Right ventricle myocardium superior (tissue), 1 donor: Measurements from ENCODE around the gene SUPT4H1. TPM values are rescaled to one million over a fixed set of nuclear protein-coding genes. Genes with fewer than 3 reads are reported as not detected.

Source experiments
- ATAC-seq: fragments of 200-7000 bp; cut with Tn5 transposase; one replicate; pipeline ENCODE4 v1.9.1; 2020; ENCODE audit warnings: mild to moderate bottlenecking; ENCODE audit not compliant: poor library complexity
- DNase-seq: peaks from one replicate; pipeline ENCODE4 v3.0.0-alpha.2; 2020
- intact Hi-C: fragments of 100-400 bp; cut with DNase I; formaldehyde crosslinking; loops from one replicate; pipeline ENCODE4 v1.11.2; 2022
- total RNA-seq: library from RNA; stranded (reverse); fragmentation: NEBNext Ultra II Directional; extraction: Animal tissue kit (Norgen Biotek cat#: 25700); gene quantifications from one replicate; pipeline ENCODE4 v1.2.1, GENCODE V29; 2021
- donor health status: DM: no; HTN: yes; CAD: no; lungs with severe emphysema.

SUPT4H1 gene
- total RNA-seq, 1 donor from 2014 or later: 59.2 TPM

DNA sequence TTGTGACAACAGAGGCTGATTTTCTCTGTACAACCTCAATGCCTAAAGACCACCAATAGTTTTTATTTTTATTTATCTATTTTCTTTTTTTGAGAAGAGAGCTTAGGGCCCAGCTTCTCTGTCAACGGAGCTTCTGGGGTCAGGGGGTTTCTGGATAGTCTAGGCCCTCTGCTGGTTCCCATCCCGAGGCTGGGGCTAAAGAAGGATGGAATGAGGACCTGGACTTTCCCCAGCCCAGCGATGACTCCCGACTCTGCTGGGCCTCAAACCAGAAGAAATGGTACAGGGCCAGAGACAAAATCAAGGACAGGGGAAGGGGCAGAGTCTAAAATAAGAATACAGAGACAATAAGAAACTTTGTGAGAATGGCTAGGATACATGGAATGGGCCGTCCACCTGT is 17.7 kb downstream of the SUPT4H1 start:
- ATAC-seq (no peak), DNase-seq (no peak)
- intact Hi-C loops: no loop called here

GRCh38 chr17:58333736-58334207 is 18.2 kb downstream of the SUPT4H1 start:
- intact Hi-C loops: no loop called here
- no peak for DNase-seq
- no peak for ATAC-seq

- intact Hi-C loops: no loop called here
- ATAC-seq (no peak), DNase-seq (no peak)
Measured at GRCh38 chr17:58332778-58333735, 18.9 kb downstream of the SUPT4H1 start.

DNA sequence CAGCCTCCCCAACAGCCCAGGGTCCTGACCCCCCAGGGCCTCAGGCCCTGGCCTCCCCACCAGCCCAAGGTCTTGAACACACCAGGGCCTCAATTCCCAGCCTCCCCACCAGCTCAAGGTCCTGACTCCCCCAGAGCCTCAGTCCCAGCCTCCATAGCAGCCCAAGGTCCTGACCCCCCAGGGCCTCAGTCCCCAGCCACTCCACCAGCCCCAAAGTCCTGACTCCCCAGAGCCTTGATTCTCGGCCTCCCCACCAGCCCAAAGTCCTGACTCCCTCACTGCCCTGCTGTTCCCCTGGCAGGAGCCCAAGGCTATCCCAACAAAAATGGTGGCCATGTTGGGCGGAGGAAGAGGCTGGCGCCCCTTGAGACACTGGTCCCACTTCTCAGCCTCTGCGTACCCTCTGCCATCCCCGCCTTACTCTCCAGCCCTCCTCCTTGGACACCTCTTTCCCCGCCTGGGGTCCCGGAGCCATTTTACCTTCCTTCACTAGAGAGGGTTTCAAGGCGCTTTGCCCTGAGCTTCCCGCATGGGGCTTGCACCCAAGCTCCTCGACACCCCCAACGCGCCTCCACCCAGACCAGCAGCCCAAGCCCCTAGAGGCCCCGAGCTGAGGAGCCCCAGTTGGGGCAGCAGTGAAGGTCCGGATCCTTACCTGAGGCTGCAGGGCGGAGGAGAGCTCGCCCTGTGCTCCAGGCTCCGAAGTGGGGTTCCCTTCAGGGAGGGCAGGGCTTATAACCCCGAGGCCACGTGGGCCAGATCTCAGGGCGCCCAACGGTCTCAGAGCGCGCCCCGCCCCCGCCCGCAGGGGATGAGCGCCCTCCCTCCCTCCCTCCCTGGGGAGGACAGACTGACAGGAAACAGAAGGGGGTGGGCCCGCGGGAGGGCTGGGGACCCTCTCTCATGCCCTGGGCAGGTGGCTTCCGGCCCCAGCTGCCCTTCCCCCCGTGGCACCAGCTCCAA is 19.9 kb downstream of the SUPT4H1 start:
- intact Hi-C loops: no loop called here
- ATAC-seq: peak; percentile 59
- peak; percentile 87 for DNase-seq

- DNase-seq (no peak), ATAC-seq (peak; percentile 30)
- intact Hi-C loops: no loop called here
Measured at GRCh38 chr17:58330997-58331814, 20.8 kb downstream of the SUPT4H1 start.

- ATAC-seq: no peak
- no peak for DNase-seq
- intact Hi-C loops: no loop called here
Measured at GRCh38 chr17:58330538-58330996, 21.4 kb downstream of the SUPT4H1 start.

GRCh38 chr17:58329810-58330537 is 22.0 kb downstream of the SUPT4H1 start:
- DNase-seq: no peak
- no peak for ATAC-seq
- intact Hi-C loops: no loop called here

GRCh38 chr17:58329035-58329809 is 22.8 kb downstream of the SUPT4H1 start:
- ATAC-seq (peak; percentile 19), DNase-seq (no peak)
- intact Hi-C loops: no loop called here

- no peak for DNase-seq
- intact Hi-C loops: no loop called here
- ATAC-seq: no peak
Measured at GRCh38 chr17:58328195-58329034, 23.6 kb downstream of the SUPT4H1 start, which contains the start of gene TSPOAP1. TSS of gene TSPOAP1 (minus strand) at chr17:58328795. CDS start at chr17:58327920, 875 bp downstream.

GRCh38 chr17:58327363-58328194 is 24.4 kb downstream of the SUPT4H1 start:
- DNase-seq (no peak), ATAC-seq (no peak)
- intact Hi-C loops: no loop called here

DNA sequence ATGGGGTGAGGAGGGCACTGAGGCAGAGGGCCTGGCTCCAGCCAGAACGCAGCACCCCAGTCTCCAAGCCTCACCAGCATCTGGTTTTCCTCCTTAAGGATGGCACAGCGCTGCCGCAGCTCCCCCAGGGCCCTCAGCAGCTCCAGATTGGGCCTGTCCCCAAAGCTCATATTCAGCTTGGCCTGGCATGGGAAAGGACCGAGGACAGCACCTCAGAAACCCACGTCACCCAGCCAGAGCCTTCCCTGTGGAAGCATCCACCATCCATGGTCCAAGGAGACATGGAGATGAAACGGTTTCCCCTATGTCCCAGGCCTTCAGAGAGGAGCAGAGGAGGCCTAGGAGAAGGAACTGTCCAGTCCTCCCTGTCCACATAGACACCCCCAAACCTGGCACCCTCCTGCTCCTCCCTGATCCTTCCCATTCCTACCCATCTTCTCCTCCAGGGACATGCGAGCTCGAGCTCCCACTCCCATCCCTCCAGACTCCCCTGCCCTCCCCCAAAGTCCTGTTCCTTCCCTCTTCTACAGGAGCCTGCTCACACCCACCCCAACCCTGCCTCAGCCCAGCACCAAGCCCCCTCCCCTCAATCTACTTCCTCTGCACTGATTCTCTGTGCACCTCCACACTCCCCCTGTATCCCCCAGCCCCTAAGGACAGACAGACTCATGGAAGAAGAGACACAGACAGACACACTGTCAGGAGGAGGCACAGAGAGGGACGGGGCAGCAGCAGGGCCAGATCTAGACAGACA is 25.2 kb downstream of the SUPT4H1 start:
- intact Hi-C loops: no loop called here
- peak; percentile 18 for DNase-seq
- ATAC-seq: no peak

GRCh38 chr17:58325976-58326468 is 26.0 kb downstream of the SUPT4H1 start:
- ATAC-seq (no peak), DNase-seq (peak; percentile 27)
- intact Hi-C loops: no loop called here

- DNase-seq (peak; percentile 30), ATAC-seq (no peak)
- intact Hi-C loops: no loop called here
Measured at GRCh38 chr17:58325289-58325726, 26.7 kb downstream of the SUPT4H1 start.
